Right renal cortex interstitium (tissue), 3 donors: ENCODE measurements around the gene MOV10L1. TPM values are rescaled to one million over a fixed set of nuclear protein-coding genes. Genes with fewer than 3 reads are reported as not detected.
"Not testable (repeated sequence)": the region's sequence is repeated elsewhere in the genome, so short reads cannot be mapped to it uniquely, and the experiment has no call there.

Source experiments
- DNase-seq, 3 donors: peaks; one replicate each; pipeline ENCODE4 v3.0.0-alpha.2; 2013; ENCODE audit warnings: low read depth in 3 of 3, low spot score in 2 of 3
- polyA plus RNA-seq, 3 donors: library from polyadenylated mRNA; unstranded; fragments of 120-200 nt; gene quantifications; one replicate each; pipeline ENCODE4 v1.2.1, GENCODE V29; 2013; ENCODE audit not compliant: insufficient read length in 3 of 3

The MOV10L1 gene
- polyA plus RNA-seq, 3 donors: 0.49 to 1.0 (median 0.85) TPM

- no peak for DNase-seq
Observed at GRCh38 chr22:50151571-50152537, 62.0 kb downstream of the MOV10L1 start.

- DNase-seq: no peak
Observed at GRCh38 chr22:50153056-50153755, 63.4 kb downstream of the MOV10L1 start.

GRCh38 chr22:50153756-50154140, 63.9 kb downstream of the MOV10L1 start:
- no peak for DNase-seq

- DNase-seq: no peak
Observed at GRCh38 chr22:50157709-50158375, 68.0 kb downstream of the MOV10L1 start.

GRCh38 chr22:50160947-50161346, 71.1 kb downstream of the MOV10L1 start:
- DNase-seq: no peak

GRCh38 chr22:50161508-50162390, 71.9 kb downstream of the MOV10L1 start:
- DNase-seq: no peak

GRCh38 chr22:50162391-50162956, 72.7 kb downstream of the MOV10L1 start:
- DNase-seq: no peak

GRCh38 chr22:50165436-50166123, 75.8 kb downstream of the MOV10L1 start:
- DNase-seq: no peak

- DNase-seq: no peak
Observed at GRCh38 chr22:50167689-50168489, 78.1 kb downstream of the MOV10L1 start.

GRCh38 chr22:50168490-50169180, 78.8 kb downstream of the MOV10L1 start:
- DNase-seq: not testable (repeated sequence)

GRCh38 chr22:50169181-50169759, 79.5 kb downstream of the MOV10L1 start:
- DNase-seq: no peak

GRCh38 chr22:50169774-50170341, 80.1 kb downstream of the MOV10L1 start:
- no peak for DNase-seq

- DNase-seq: no peak
Observed at GRCh38 chr22:50170453-50171318, 80.9 kb downstream of the MOV10L1 start, which contains the start of gene PANX2. Gene PANX2, plus strand, starts transcription at chr22:50170731. Its CDS starts 0 bp downstream, at chr22:50170731.

- DNase-seq: no peak
Observed at GRCh38 chr22:50171319-50171964, 81.6 kb downstream of the MOV10L1 start.

GRCh38 chr22:50171965-50172421, 82.2 kb downstream of the MOV10L1 start:
- no peak for DNase-seq
